Spinal cord (tissue), 10 donors: ENCODE data around the gene OR2F2. TPM values are rescaled to one million over a fixed set of nuclear protein-coding genes. Genes with fewer than 3 reads are reported as not detected.

ENCODE experiments used
- DNase-seq, 6 donors: peaks; one replicate each; pipeline versions ENCODE4 v3.0.0 to v3.0.0-alpha.2; 2013 to 2015; ENCODE audit warnings: low spot score in 6 of 6, low read depth in 4 of 6
- H3K27ac ChIP-seq: one replicate; pipeline ENCODE4 v1.5.1; 2013; ENCODE audit warnings: low read depth, low read length, control low read depth
- H3K27me3 ChIP-seq: one replicate; pipeline ENCODE4 v1.6.1; 2013; ENCODE audit warnings: low read length; ENCODE audit not compliant: control insufficient read depth, insufficient read depth
- H3K36me3 ChIP-seq: one replicate; pipeline ENCODE4 v1.6.1; 2013; ENCODE audit warnings: low read length; ENCODE audit not compliant: control insufficient read depth, insufficient read depth
- H3K4me1 ChIP-seq: one replicate; pipeline ENCODE4 v1.6.1; 2013; ENCODE audit warnings: low read length; ENCODE audit not compliant: control insufficient read depth, insufficient read depth
- H3K4me3 ChIP-seq: one replicate; pipeline ENCODE4 v1.5.1; 2013; ENCODE audit warnings: low read depth, low read length, control low read depth
- H3K9me3 ChIP-seq: one replicate; pipeline ENCODE4 v1.6.1; 2013; ENCODE audit warnings: low read length; ENCODE audit not compliant: control insufficient read depth, insufficient read depth
- WGBS: methylation state at CpG from one replicate; pipeline ENCODE4 v1.1.5; 2013; ENCODE audit warnings: missing lambda C conversion rate; ENCODE audit not compliant: insufficient coverage; 5-methylcytosine and 5-hydroxymethylcytosine counted together
- polyA plus RNA-seq, 2 donors: library from polyadenylated mRNA; unstranded; fragments of 120-200 nt; gene quantifications; one replicate each; pipeline ENCODE4 v1.2.1, GENCODE V29; 2013; ENCODE audit not compliant: insufficient read length in 2 of 2
- total RNA-seq, 2 donors: library from RNA; depleted of rRNA in 1 of 2; stranded (reverse); fragments of 120-200 nt in 1 of 2; fragments of >200 nt in 1 of 2; gene quantifications; one replicate each; pipeline versions ENCODE4 v1.2.3 to v1.2.4, GENCODE V29; 2013 to 2014
- donor health status: healthy.

OR2F2 gene
- total and polyA plus RNA-seq, 4 donors = not detected

GRCh38 chr7:143973870-143974416 lies 38.9 kb downstream of the OR2F2 start:
- no peaks in the 10 kb centered on the region for H3K4me1 ChIP-seq
- H3K9me3 ChIP-seq = no peaks in the 10 kb centered on the region
- no peak for DNase-seq
- WGBS = no CpG with 5 or more reads among the region's 4 CpGs
- no peaks in the 10 kb centered on the region for H3K27me3 ChIP-seq
- H3K4me3 ChIP-seq = no peak overlapping the region
- no peak overlapping the region for H3K27ac ChIP-seq
- H3K36me3 ChIP-seq = no peaks in the 10 kb centered on the region

DNA sequence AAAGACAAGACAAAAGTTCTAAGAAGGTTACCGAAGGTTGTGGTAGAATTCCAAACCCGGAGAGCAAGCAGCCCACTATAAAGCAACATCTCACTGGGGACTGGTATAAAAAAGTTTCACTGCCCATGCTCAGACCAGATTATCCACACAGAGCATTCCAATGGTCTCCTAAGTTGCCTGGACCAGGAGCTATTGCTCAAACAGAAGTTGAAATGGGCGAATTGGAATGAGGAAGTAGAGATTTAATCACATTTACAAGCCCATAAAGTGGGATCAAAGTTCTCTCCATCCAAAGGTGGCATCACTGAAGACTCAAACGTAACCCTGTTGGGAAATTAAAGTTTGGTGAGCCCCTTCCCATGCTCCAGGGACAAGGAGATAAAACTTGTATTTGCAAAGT lies 39.4 kb downstream of the OR2F2 start:
- 86% methylated on average over 1 of the region's 4 CpGs for WGBS
- Histone ChIP-seq H3K27me3 (no peaks in the 10 kb centered on the region), H3K4me1 (no peaks in the 10 kb centered on the region), H3K27ac (no peak overlapping the region), H3K9me3 (no peaks in the 10 kb centered on the region), H3K4me3 (no peak overlapping the region), H3K36me3 (no peaks in the 10 kb centered on the region)
- DNase-seq = no peak

GRCh38 chr7:143975617-143976016 lies 40.6 kb downstream of the OR2F2 start:
- Histone ChIP-seq H3K36me3 (no peaks in the 10 kb centered on the region), H3K27ac (no peak overlapping the region), H3K4me3 (no peak overlapping the region), H3K9me3 (no peaks in the 10 kb centered on the region), H3K4me1 (no peaks in the 10 kb centered on the region), H3K27me3 (no peaks in the 10 kb centered on the region)
- no CpG with 5 or more reads among the region's 1 CpG for WGBS
- no peak for DNase-seq

- H3K27me3 ChIP-seq = no peaks in the 10 kb centered on the region
- no peak for DNase-seq
- H3K27ac ChIP-seq = no peak overlapping the region
- WGBS = no CpG with 5 or more reads among the region's 2 CpGs
- no peaks in the 10 kb centered on the region for H3K36me3 ChIP-seq
- no peaks in the 10 kb centered on the region for H3K9me3 ChIP-seq
- no peaks in the 10 kb centered on the region for H3K4me1 ChIP-seq
- no peak overlapping the region for H3K4me3 ChIP-seq
Observed at GRCh38 chr7:143978585-143978984, 43.6 kb downstream of the OR2F2 start.

DNA sequence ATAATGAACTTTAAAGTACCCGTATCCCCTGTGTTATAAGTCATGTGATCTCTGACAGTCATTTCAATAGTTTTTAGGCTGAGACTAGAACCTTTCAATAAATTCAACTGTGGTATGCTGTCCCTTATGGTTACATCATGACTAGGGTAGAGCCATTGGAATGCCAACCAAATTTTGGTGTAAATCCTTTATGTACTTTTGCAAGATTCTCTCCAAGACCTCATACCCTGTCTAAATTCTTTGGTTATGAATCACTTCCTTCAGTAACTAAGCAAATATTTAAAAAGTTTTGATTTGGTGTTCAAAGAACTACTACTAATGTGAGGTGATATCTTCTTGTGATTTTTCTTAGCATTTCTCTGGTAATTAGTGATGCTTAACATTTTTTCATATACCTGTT lies 44.3 kb downstream of the OR2F2 start:
- no peaks in the 10 kb centered on the region for H3K4me1 ChIP-seq
- no peaks in the 10 kb centered on the region for H3K27me3 ChIP-seq
- no peak overlapping the region for H3K4me3 ChIP-seq
- no peaks in the 10 kb centered on the region for H3K36me3 ChIP-seq
- no peak for DNase-seq
- no peaks in the 10 kb centered on the region for H3K9me3 ChIP-seq
- H3K27ac ChIP-seq = no peak overlapping the region
- no CpG with 5 or more reads among the region's 1 CpG for WGBS

- Histone ChIP-seq H3K36me3 (no peaks in the 10 kb centered on the region), H3K27me3 (no peaks in the 10 kb centered on the region), H3K9me3 (no peaks in the 10 kb centered on the region), H3K27ac (no peak overlapping the region), H3K4me1 (no peaks in the 10 kb centered on the region), H3K4me3 (no peak overlapping the region)
- no CpG with 5 or more reads among the region's 2 CpGs for WGBS
- DNase-seq = no peak
Observed at GRCh38 chr7:143979998-143980397, 45.0 kb downstream of the OR2F2 start.

- H3K27ac ChIP-seq = no peak overlapping the region
- no peak for DNase-seq
- 94% methylated on average over 9 of the region's 10 CpGs for WGBS
- H3K4me1 ChIP-seq = no peaks in the 10 kb centered on the region
- H3K27me3 ChIP-seq = no peaks in the 10 kb centered on the region
- H3K4me3 ChIP-seq = no peak overlapping the region
- no peaks in the 10 kb centered on the region for H3K36me3 ChIP-seq
- no peaks in the 10 kb centered on the region for H3K9me3 ChIP-seq
Observed at GRCh38 chr7:143980746-143981510, 45.9 kb downstream of the OR2F2 start.

DNA sequence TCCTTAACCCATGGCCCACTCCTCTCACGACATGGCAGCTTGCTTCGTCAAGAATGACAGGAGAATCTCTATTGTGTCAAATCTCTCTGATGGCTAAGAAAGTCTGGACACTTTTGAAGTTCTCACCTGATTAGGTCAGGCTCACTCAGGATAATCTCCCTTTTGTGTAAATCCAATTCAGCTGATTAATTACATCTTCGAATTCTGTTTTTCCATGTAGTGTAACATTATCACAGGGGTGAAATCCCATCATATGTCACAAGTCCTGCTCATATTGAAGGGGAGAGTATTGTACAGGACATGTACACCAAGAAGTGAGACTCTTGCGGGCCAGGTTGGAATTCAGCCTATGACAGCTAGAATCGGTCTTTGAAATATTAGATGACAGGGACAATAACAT lies 48.9 kb downstream of the OR2F2 start:
- H3K36me3 ChIP-seq = no peaks in the 10 kb centered on the region
- no peaks in the 10 kb centered on the region for H3K27me3 ChIP-seq
- 90% methylated on average over 2 of the region's 5 CpGs for WGBS
- no peak overlapping the region for H3K27ac ChIP-seq
- H3K4me1 ChIP-seq = no peaks in the 10 kb centered on the region
- no peak for DNase-seq
- H3K4me3 ChIP-seq = no peak overlapping the region
- H3K9me3 ChIP-seq = peaks cover 2% of the 10 kb centered on the region
